Type B pancreatic cell (in vitro differentiated cells): ENCODE data around the gene PNKP. TPM values are rescaled to one million over a fixed set of nuclear protein-coding genes. Genes with fewer than 3 reads are reported as not detected.
A peak's percentile ranks its signal among the peaks of the same experiment; 100 is the strongest.

Source experiments
- DNase-seq: peaks from one replicate; pipeline ENCODE4 v3.0.0; 2021; ENCODE audit warnings: mixed read lengths; ENCODE audit not compliant: unreplicated experiment; ENCODE audit errors: extremely low spot score
- H3K27ac Mint-ChIP-seq: 2 replicates; pipeline ENCODE4 v1.8.0; 2021; ENCODE audit warnings: mild to moderate bottlenecking, mixed read lengths
- H3K27me3 Mint-ChIP-seq: 2 replicates; pipeline ENCODE4 v1.8.0; 2021; ENCODE audit warnings: mixed read lengths
- H3K36me3 Mint-ChIP-seq: 2 replicates; pipeline ENCODE4 v1.8.0; 2021; ENCODE audit warnings: mixed read lengths
- H3K4me1 Mint-ChIP-seq: one replicate; pipeline ENCODE4 v1.8.0; 2021; ENCODE audit warnings: mixed read lengths; ENCODE audit not compliant: unreplicated experiment
- H3K4me3 Mint-ChIP-seq: 2 replicates; pipeline ENCODE4 v1.8.0; 2021; ENCODE audit warnings: mild to moderate bottlenecking, mixed read lengths
- H3K9me3 Mint-ChIP-seq: 2 replicates; pipeline ENCODE4 v1.8.0; 2021; ENCODE audit warnings: mixed read lengths
- CTCF ChIP-seq: fragments of 200-600 bp; sonication (generic); conservative IDR thresholded peaks from 2 replicates; pipeline ENCODE4 v1.5.0; 2021; ENCODE audit warnings: antibody characterized with exemption, mild to moderate bottlenecking
- total RNA-seq: library from RNA; stranded (reverse); gene quantifications from 2 replicates; pipeline ENCODE4 v1.2.1, GENCODE V29; 2021; ENCODE audit warnings: low replicate concordance

PNKP gene
- total RNA-seq, 1 donor from 2014 or later = 125 TPM

GRCh38 chr19:49856574-49857021, 10.8 kb downstream of the PNKP start:
- Mint-ChIP-seq H3K4me3 (no peak overlapping the region), H3K4me1 (peaks cover 19% of the 10 kb centered on the region), H3K36me3 (peaks cover 12% of the 10 kb centered on the region), H3K9me3 (no peaks in the 10 kb centered on the region), H3K27ac (no peak overlapping the region), H3K27me3 (no peaks in the 10 kb centered on the region)
- no peak for TF ChIP-seq CTCF
- no peak for DNase-seq

- H3K36me3 Mint-ChIP-seq = peaks cover 12% of the 10 kb centered on the region
- peak overlapping the region; percentile 49 for H3K4me3 Mint-ChIP-seq
- no peaks in the 10 kb centered on the region for H3K27me3 Mint-ChIP-seq
- no peak for DNase-seq
- no peaks in the 10 kb centered on the region for H3K9me3 Mint-ChIP-seq
- peak overlapping the region; percentile 63 for H3K27ac Mint-ChIP-seq
- peaks cover 15% of the 10 kb centered on the region for H3K4me1 Mint-ChIP-seq
- no peak for TF ChIP-seq CTCF
Observed at GRCh38 chr19:49855676-49856573, 11.5 kb downstream of the PNKP start.

GRCh38 chr19:49855277-49855675, 12.1 kb downstream of the PNKP start:
- Mint-ChIP-seq H3K27ac (peak overlapping the region; percentile 63), H3K36me3 (peaks cover 12% of the 10 kb centered on the region)
- DNase-seq = no peak

GRCh38 chr19:49854378-49855263, 12.8 kb downstream of the PNKP start:
- Mint-ChIP-seq H3K4me1 (peaks cover 18% of the 10 kb centered on the region), H3K4me3 (no peak overlapping the region), H3K36me3 (peaks cover 19% of the 10 kb centered on the region), H3K27ac (no peak overlapping the region), H3K27me3 (no peaks in the 10 kb centered on the region), H3K9me3 (no peaks in the 10 kb centered on the region)
- TF ChIP-seq CTCF = no peak
- no peak for DNase-seq

More at GRCh38 chr19:49855277-49855675, 12.1 kb downstream of the PNKP start:
- no peak overlapping the region for H3K4me3 Mint-ChIP-seq
- H3K27me3 Mint-ChIP-seq = no peaks in the 10 kb centered on the region
- H3K9me3 Mint-ChIP-seq = no peaks in the 10 kb centered on the region
- peaks cover 14% of the 10 kb centered on the region for H3K4me1 Mint-ChIP-seq
- TF ChIP-seq CTCF = no peak

GRCh38 chr19:49853852-49854377, 13.5 kb downstream of the PNKP start:
- Mint-ChIP-seq H3K36me3 (peaks cover 21% of the 10 kb centered on the region), H3K27ac (peak overlapping the region; percentile 68), H3K4me1 (peaks cover 18% of the 10 kb centered on the region), H3K27me3 (no peaks in the 10 kb centered on the region), H3K4me3 (peak overlapping the region; percentile 81), H3K9me3 (peaks cover 2% of the 10 kb centered on the region)
- DNase-seq = no peak
- TF ChIP-seq CTCF = no peak
